Activated gamma-delta T cell treated with Interleukin-2 at 50 U/mL for 16 hours (primary cell): ENCODE data around the gene TMEM203.

ENCODE experiments used
- DNase-seq: peaks from one replicate; pipeline ENCODE4 v3.0.0-alpha.2; 2020

The TMEM203 gene

GRCh38 chr9:137228968-137229896 is 23.8 kb upstream of the TMEM203 start:
- DNase-seq, result no peak

- no peak for DNase-seq
Observed at GRCh38 chr9:137228506-137228967, 23.1 kb upstream of the TMEM203 start.

DNA sequence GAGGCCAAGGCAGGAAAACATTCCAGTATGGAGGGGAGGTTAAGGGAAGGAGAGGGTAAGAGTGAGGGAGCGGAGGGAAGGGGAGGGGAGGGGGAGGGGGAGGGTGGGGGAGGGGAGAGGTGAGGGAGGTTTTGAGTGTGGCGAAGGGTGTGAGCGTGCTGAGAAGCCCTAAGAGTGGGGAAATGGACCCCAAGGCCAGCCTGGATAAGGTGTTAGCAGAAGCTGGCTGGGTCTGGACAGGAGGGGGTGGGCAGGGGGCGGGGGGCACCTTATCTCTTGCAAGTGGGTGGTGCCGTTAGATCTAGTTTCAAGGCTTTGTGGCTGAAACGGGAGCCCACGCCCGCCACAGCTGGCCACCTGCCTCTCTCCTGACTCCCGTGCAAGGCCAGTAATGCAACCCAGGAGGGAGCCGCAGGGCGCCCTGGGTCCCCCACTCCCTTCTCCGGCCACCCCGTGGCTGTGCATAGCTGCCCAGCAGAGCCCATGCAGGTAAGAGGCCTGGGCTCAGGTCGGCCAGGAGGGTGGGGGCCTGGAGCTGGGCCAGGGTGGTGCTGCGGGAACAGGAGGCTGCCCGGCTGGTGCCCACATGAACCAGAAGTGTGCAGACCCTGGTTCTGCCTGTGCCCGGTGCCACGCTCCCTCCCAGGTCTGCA is 22.5 kb upstream of the TMEM203 start:
- no peak for DNase-seq

DNA sequence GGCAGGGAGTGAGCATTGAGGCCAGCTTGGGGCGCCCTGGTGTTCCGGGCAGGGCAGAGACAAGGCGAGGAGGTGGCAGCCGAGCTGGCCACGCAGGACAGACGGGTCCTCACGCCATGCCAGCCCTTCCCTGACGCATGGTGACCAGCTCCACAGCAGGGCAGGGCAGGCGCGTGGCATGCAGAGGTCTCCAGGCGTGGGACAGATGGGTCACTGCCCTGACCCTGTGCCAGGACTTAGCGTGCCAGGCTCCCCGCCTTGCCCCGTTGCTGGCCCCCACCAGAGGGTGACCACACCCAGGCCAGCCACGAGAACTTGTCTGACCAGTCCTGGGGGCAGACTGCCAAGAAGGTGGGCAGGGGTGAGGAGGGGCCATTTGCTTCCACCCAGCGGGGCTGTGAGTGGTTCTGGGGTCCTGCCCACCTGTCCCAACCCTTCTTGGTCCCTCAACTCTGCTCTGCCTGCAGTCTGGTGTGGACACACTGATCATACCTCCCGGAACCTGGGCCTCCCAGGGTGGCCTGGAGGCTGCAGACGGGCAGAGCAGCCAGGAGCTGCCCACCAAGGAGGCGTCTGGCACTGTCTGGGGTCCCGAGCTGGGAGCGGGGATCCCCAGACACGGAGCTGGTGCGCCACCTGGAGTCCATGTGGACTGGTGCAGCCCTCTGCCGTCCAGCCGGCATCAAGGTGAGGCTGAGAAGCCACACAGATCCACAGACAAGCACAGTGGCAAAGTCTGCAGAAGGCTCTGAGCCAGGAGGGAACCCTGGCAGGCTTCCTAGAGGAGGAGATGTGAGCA is 21.8 kb upstream of the TMEM203 start, which contains the start of gene RNF224:
TSS of gene RNF224 (plus strand) at position 449 of the 799 bp plus-strand sequence. CDS start 834 bp downstream, outside the sequence.
- DNase-seq, result peak; percentile 82

- DNase-seq, result no peak
Observed at GRCh38 chr9:137226338-137227053, 21.0 kb upstream of the TMEM203 start.

DNA sequence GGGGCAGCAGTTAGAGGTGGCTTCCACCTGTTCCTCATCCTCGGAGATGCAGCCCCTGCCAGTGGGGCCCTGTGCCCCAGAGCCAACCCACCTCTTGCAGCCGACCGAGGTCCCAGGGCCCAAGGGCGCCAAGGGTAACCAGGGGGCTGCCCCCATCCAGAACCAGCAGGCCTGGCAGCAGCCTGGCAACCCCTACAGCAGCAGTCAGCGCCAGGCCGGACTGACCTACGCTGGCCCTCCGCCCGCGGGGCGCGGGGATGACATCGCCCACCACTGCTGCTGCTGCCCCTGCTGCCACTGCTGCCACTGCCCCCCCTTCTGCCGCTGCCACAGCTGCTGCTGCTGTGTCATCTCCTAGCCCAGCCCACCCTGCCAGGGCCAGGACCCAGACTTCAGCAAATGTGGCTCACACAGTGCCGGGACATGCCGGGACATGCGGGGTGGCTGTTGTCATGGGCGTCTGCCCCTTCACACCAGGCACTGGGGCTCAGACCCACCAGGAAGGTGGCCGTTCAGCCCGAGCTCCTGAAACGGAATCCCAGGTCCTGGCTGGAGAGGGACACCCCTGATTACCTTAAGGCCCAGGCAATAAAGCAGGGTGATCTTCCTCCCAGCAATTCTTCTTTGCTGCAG is 20.4 kb upstream of the TMEM203 start:
- no peak for DNase-seq

DNA sequence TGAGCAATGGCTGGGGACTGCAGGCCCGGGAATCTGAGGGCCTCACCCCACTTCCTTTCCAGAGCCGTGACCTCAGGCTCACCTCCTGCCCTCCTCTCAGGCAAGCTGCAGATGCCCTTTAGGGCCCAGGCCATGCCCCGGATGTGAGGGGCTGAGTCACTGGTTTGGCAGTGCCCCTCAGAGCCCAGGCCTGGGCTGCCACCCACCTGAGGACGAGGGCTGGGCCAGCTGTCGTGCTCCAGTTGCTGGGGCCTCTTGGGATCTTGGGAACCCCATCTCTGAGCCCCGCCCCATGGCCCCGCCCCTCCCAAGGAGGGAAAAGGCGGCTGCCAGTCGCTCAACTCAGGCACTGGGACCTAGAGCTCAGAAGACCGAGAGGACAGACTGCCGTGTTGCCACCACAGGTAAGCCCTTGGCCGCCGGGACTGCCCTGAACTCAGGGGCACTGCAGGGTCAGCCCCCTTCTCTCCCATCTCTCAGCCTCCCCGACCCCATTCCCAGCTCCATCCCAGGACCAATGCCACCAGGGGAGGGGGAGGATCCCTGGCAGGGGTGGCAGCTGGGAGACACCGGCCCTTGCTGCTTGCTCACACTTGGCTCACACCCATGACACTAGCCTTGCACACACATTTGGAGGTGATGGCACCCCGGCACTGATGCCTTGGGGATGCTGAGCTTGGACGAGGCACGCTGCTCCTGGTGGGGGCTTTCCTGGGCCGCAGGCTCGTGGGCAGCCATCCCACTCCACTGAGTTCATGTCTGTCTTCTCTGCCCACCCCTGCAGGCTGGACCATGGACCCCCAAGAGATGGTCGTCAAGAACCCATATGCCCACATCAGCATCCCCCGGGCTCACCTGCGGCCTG is 19.6 kb upstream of the TMEM203 start, which contains the start of gene CYSRT1:
TSS of gene CYSRT1 (plus strand) at position 345 of the 865 bp plus-strand sequence. CDS start at position 793, 448 bp downstream.
- no peak for DNase-seq

GRCh38 chr9:137223078-137223970 is 17.9 kb upstream of the TMEM203 start:
- peak; percentile 97 for DNase-seq

- no peak for DNase-seq
Observed at GRCh38 chr9:137222190-137223077, 17.0 kb upstream of the TMEM203 start, which contains the start of gene RNF208. Gene RNF208, minus strand, starts transcription at chr9:137222240. Its CDS starts 1,028 bp downstream, at chr9:137221212.

DNA sequence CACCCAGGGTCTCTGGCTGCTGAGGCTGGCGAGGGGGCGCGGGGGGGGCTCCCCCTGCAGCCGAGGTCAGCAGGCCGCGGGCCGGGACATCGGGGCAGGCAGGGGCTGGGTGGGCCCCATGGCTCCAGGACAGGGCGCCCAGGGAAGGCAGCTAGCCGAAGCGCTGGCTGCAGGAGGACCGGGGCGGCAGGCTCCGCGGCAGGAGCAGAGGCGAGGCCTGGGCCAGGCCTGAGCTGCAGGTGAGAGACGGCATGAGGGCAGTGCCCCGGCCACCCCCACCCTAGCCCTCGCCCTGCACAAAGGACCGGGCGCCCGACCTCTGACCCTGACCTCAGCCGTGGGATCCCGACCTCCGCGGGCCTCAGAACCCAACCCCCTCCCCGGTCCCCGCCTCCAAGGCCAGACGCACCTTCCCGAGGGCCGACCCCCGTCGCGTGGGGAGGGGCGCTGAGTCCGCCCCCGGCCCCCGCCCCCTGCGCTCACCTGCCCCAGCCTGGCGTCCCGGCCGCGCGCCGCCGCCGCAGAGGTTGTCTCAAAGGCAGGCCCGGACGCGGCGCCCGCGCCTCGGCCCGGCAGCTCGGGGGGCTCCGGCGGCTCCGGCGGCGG is 16.2 kb upstream of the TMEM203 start:
- no peak for DNase-seq

GRCh38 chr9:137221095-137221505 is 15.7 kb upstream of the TMEM203 start:
- DNase-seq, result no peak

GRCh38 chr9:137220317-137221094 is 15.1 kb upstream of the TMEM203 start:
- DNase-seq, result no peak

DNA sequence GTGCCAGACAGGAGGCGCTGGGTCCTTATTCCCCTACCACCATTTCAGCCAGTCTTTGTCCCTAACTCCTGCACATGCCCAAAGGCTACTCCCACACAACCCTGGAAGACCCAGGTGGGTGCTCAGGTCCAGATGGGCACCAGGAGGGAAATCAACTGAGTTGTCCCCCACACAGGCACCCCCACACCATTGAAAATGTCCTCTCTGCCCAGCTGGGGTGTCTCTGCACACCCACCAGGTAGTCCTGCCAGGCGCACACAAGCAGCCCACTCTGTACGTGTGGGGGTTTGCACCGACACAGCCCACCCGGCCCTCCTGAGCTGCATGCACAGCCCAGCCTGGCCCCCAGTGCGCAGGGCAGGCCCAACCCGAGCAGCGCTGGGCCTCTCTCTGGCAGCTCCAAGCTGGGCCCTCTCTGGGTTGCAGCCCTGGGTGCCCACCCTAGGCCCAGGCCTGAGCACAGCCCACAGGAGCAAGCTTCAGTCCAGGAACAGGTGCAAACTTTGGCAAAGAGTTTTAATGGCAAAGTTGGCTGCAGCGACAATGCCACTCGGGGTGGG is 14.4 kb upstream of the TMEM203 start:
- DNase-seq, result no peak

- no peak for DNase-seq
Observed at GRCh38 chr9:137218754-137219271, 13.4 kb upstream of the TMEM203 start.

GRCh38 chr9:137218212-137218753 is 12.8 kb upstream of the TMEM203 start:
- no peak for DNase-seq
